GM21723 (cell line): ENCODE data around the gene SH3RF3.

Experiments
- ATAC-seq: cut with Tn5 transposase; IDR thresholded peaks from one replicate; pipeline ENCODE4 v1.9.1; 2021; ENCODE audit warnings: mild to moderate bottlenecking, moderate library complexity; ENCODE audit not compliant: unreplicated experiment

Gene SH3RF3

DNA sequence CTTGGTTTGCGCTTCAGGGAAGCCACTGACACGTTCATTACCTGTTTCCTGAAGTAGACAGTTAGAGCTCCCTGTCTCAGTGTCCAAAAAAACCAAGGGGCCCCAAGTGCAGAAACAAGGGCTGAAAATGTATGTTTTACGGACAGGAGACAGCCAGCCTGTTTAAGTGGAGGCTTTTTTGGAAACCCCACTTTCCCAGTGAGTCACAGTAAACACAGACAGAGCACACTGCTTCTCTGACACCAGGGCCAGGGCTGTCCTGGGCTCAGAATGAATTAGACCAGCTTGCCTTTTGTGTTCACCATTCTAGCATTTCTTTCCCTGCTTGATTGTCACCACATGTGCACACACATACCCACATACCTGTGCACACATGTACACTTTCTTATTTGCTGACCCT, 128.6 kb downstream of the SH3RF3 start:
- no peak for ATAC-seq

DNA sequence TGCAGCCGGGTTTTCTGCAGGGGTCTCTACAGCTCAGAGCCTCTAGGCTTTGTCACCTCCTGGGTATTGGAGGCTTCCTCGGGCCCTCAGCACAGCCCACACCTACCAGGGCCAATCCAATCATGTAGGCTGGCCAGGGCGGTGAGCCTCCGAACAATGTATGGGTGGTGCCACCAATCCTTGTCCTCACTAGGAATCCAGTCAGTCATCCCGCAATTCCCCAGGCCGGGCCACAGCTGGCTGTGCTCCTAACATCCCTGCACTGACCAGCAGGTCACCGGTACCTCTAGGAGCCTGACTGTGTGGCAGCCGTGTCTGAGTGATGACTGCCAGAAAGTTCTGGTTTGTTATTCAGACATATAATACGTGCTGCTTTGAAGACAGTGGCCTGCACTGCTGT, 129.4 kb downstream of the SH3RF3 start:
- ATAC-seq = no peak

DNA sequence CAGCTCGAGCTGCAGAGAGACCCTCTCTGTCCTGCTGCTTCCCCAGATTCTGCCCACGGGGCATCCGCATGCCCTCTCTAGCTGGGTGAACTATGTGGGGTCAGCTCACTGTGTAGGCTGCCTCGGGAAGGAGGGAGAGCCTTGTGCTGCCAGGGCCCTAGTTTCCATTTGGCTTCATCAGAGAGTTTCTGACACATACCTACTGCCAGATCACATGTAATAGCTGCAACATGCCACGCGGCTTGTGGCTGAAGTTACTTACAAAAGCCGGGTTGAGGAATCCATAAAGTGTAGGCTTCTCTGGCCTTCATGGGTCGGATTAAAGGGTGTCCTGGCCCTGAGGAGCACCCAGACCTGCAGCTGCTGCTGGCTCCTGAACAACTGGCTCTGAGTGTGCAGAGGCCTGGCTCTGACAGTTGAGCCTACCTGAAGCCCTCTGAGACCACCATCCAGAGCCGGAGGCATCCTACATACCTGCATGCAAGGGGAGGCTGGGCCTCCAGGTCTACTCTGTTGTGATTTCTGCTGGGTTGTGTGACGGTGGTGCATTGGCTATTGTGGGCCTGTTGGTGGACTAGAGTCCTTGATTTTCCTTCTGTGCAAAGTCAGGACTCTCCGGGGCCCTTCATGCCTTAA, 130.0 kb downstream of the SH3RF3 start:
- ATAC-seq = no peak

DNA sequence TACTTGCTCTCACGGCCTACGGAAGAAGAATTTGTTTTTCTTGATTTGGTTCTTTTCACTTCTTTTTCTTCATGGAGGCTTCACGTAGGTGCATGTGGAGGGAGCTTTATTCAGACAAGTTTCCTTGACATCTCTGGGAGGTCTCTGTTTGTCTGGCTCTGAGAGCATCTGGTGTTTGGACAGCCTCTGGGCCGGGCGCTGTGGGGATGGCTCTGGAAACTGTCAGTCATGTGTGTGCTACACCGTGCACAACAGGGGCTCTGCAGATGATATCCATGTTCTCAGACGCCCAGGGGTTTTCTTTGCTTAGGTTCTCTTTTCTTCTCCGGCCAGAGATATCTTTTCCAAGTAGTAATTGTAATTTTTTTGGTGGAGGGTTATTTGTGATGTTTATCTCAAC, 130.7 kb downstream of the SH3RF3 start:
- no peak for ATAC-seq

DNA sequence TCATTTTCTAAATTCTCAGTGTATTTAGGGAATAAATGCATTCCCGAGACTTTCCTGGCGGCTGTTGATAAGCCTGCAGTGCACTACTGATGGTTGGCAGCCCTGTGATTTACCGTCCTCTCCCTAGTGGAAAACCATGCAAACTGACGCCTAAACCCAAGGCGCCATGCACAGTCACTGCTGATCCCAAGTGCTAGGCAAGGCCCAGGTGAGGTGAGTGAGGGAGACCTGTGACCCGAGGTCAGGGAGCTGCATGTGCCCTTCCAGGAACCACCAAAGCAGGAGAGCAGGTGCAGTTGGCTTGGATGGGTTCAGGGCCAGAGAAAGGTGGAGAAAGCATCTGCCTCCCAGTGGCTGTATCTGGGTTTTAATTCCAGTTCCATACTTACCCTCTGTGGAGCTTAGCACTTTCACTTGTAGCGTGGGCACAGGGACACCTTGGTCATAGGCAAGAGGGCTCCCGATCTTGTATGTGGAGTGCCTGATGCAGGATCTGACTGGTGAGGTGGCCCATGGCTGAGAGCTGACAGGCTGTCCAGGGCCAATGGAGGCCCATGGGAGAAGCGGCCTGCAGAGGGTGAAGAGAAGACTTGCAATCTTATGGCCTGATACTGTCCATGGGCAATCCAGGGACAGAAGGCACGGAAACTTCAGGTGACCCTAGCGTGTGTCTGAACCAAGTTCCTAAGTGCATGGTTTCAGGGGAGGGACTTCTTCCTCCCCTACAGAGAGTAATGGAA, 131.3 kb downstream of the SH3RF3 start:
- no peak for ATAC-seq

DNA sequence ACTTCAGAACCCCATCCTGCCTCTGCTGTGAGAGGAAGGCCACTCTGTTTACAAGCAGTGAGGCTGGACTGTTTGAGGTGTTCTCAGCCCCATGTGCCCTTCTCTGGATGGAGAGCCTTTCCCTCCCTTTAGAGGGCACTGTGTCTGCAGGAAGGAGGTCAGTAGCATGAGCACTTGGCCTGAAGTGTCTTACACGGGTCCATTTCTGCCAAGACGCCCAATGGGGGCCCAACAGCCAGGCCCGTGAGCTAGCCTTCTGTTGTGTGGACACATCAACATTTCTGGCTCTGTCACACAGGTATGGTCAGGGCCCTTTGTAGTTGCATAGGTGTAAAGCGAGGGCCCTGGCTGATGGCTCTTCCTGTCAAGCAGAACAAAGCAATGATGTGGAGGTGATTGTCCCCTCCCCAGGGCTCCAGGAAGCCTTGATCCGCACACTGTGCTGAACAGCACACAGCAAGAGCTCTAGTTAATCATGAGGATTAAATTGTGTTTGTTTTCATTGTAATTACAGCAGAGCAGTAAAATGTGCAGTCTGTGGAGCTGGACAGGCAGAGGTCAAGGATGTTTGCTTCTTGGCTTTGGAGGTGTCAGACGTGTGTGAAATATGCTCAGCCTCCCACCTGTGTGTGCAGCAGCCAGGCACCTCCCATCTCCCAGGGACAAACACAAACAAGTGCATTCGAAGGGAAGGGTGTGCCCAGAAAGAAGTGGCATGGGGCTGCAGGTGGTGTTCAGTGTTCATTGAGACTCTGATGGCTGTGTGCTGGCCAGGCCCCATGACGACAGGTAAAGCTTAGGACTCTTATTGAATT, 132.1 kb downstream of the SH3RF3 start:
- ATAC-seq = no peak

DNA sequence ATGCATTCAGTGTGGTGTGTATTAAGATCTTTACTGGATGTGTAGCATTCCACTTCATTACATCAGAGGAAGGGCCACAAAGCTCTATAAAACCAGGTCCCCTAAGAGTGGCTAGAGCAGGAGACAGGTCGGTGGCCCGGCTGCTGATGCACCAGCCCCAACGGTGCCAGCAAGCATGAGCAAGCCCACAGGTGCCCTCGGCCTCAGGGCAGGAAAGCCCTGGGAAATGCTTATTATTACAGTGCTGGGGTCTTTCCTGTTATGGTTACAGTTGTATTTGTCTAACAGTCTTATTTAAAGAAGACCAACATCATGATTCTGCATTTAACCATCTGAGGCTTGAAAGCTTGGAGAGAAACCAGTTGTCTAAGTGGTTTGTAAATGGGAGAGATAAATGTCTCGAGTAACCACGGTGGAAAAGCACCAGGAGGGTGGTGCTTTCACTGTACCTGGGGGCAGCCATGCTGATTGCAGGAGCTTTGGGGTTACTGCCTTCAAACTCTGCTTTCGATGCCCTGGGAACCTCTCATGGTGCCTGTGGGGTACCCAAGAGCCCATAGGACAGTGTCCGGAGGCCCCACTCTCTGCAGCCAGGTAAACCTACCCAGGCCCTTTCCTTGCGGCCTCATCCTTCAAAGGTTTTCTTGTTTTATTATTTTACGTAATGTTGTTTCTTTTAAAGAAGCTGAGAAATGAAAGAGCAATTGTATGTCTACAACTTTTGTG, 133.1 kb downstream of the SH3RF3 start:
- no peak for ATAC-seq

DNA sequence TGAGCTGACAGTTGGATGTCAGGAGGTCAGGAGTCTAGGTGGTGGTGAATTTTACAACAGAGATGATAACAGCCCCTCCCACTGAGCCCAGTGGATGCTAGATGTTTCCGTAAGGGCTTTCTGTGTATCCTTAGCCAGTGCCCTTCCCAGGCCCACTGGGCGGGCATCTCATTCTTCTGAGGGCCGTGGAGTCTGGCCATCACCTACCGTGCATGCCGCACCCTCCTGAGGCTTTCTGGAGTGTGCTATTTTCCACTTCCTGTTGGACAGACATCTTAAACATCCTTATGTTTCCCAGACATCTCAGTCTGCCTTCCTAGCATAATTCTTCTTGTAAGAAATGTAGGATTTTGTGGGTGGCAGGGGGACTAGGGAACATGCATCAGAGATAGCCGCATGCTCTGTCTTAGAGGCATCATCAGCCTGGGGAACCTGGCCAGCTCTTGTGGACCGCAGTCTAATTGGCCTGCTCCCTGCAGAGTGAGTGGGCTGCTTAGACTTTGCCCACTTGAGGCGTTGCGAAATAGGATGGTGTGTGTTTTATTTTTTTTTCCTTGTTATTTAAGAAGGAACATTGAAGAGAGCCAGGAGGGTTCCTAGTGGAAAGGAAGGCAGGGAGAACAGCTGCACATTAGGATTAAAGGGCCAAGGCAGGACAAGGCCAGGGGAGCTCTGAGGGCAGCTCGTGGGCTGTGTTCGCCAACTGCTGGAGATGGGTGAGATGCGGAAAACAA, 135.8 kb downstream of the SH3RF3 start:
- no peak for ATAC-seq

DNA sequence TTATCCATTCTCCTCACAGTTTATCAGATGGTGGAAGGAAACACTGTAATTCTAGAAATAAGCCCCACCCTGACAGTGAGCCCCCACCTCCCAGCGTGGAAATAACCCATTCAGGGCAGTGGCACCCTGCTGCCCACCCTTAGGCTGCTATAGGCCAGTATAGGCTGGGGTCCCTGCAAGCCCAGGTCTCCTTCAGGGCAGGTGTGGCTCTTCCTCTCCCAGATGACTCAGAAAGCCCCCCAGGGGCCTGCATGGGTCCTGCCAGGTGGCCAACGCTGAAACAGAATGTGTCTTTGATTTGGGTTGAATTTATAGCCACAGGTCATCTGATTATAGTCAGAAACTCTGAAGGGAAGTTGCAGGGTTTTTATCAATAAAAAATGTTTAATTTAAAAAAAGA, 136.4 kb downstream of the SH3RF3 start:
- no peak for ATAC-seq

DNA sequence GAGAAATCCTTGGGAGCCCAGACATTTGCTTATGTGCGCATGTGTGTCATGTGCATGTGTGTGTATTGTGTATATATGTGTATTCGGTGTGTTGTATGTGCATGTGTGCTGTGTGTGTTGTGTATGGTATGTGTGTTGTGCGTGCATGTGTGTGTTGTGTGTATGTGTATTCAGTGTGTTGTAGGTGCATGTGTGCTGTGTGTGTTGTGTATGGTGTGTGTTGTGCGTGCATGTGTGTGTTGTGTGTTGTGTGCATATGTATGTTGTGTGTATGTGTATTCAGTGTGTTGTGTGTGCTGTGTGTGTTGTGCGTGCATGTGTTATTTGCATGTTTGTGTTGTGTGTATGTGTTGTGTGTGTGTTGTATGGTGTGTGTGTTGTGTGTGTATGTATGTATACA, 136.9 kb downstream of the SH3RF3 start:
- no peak for ATAC-seq

DNA sequence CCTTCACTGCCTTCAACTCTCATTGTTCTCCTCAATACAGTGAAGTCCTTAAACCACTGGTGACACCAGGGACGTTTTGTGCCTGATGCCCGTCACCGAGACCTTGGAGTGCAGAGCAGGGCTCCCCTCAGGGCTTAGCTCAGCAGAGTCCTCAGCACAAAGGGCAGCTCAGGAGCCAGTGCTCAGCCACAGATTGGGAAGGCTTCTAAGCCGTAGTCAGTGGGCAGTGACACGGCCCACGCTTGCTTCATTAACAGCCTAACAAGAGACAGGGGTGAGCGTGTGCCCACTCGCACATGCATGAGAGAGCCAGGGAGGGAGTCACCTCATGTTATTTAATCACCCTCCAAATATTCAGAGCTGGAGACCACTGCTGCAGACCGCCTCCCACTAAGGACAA, 137.5 kb downstream of the SH3RF3 start:
- no peak for ATAC-seq

DNA sequence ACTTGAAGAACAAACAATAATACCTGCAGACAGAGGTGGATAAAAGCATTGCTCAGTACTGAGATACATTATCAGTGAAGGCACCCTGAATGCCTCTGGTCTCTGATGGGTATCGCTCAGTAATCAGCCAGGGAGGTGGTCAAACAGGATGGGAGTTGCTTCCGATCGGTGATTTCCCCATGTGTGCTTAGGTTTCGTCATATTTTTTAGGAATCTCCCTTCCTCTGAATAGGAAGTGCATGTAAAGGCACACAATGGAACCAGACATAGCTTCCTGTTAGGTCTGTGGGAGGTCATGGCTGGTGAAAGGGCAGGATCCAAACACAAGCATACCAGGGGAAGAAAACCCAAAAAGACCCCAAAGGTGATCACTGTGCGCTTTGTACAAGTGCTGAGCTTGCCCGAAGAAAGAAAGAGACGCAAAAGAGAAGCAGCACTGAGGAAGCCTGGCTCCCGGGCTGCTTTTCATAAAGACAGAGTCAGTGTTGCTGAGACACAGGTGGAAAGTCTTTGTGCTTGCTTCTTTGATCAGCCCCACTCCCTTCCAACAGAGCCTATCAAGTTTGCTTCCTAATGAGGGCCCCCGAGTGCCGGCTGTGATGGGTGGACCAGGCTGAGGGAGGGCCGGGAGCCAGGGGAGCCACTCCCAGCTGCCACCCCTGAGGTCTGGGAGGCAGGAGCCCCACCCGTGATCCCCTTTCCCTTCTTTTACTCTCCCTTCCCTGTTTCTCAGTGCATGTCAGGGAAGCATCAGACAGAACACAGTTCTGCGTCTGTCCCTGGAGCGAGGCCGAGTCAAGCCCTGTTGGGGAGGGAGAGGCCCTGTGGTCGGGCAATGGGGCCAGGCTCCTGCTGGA, 138.2 kb downstream of the SH3RF3 start:
- ATAC-seq = no peak

DNA sequence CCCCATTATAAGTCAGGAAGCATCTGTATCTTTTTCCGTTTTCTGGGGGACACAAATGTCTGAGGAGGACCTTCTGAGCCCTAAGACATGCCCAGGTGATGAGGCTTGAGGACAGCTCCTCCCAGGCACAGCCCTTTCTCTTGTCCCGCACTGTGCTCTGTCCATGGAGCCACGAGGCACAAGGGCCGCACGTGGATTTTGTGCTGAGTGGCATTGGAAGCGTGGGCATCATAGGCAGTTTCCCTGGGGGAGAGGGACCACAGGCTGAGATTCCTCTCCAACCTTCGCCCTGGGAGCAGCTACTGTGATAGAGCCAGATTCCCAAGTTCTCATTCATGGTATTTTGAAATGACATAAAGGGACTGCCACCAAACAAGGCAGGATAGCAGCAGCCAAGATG, 139.9 kb downstream of the SH3RF3 start:
- no peak for ATAC-seq

DNA sequence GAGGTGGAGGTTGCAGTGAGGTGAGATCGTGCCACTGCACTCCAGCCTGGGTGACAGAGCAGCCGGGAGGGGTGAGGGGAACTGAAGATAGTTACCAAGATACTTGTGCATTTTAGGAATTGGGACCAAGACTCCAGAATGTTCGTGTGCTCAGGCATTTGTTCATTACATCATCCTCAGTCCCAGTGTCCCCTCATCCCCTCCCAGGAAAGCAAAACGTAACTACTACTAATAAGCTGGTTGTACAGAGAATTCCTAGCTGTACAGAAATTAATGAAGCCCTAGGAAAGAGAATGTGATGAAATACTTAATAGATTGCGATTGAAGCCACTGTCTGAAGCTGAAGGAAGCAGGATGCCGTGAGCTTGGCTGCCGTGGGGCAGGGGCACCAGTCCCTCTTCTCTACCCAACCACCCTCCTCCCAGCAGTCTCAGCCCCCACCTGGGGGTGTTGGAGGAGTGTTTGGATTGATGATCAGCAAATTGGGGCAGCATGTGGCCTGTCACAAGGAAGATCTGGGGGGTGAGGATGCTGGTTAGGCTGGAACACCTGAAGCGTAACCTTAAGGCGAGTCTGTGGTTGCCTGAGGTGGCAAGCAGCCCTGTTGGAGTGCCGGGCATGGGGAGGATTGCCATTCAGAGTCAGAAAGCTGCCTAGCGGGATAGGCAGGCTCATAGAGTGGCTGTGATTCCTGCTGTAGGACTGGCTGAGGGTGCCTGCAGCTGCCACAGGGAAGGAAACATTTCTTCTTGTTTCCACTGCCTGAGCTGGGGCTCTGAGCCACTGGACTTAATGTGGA, 140.9 kb downstream of the SH3RF3 start:
- no peak for ATAC-seq

DNA sequence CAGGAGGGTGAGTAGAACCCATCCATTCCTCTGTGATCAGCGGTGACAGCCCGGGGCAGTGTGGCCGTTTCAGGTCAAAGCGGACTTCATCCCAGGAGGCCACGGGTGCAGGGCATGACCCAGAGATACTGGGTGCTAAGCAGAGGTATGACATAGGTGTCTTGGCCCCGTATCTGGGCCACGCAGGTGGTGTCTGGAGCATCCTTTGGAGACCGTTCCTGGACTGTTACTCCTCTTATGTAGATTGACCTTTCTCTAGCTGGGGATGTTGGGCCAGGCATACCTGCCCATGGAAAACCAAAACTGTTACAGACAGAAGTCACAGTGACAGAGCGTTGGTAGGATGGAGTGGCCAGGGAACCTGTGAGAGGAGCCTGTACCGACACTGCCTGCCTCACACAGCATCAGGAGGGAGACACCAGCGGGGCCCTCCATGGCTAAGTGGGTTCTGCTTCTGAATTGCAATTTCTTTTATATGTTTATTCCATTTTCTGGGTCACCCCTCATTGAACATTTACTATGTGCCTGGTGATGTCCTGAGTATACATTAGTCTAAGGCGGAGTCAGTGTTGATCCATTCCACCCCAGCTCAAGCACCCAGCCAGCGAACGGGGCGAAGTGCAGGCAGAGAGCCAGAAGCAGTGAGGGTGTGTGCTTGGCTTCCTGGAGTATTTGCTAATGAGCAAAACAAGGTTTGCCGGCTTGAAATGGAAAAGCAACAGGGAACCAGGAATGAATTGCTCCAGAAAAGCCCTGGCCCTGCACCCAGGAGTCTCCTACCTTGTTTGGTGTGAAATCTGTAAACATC, 141.7 kb downstream of the SH3RF3 start:
- no peak for ATAC-seq

DNA sequence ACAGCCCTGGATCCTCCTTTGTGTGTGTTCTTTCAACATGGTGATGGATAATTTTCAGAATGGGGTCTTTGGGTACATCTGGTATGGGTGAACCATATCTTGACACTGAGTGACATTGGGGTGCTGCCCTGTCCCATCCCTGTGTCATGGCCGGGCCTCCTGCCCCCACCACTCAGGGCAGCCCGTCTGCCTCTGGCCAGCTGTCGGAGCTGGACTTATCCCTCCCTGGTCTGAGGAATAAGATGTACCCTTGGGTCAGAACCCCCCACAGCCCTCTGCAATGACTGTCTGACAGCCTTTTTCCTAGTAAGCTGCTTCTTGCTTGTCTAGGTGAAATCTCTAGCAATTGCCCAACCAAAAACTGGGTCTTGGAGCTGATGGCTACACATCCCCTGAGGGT, 142.9 kb downstream of the SH3RF3 start:
- ATAC-seq = no peak

DNA sequence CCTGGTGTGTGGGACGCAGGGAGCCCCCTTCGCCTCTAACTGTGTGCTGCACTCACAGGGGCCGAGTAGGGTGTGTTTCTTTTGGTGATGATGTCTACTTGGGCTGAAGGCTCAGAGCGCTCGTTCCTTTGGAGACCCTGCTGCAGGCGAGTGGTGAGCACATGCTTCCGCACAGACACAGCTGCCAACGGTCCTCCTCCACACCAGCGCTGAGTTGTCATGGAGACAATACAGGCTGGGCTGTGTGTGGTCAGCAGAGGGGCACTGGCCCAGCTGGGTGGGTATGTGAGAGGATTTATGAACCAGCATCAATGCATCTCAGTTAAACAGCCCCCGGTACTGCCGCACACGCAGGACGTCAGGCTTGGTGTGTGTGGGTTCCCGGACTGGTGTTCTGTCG, 143.5 kb downstream of the SH3RF3 start:
- ATAC-seq = no peak
